ENCODE measurements around the gene RASL12. TPM values are rescaled to one million over a fixed set of nuclear protein-coding genes. Genes with fewer than 3 reads are reported as not detected.

RASL12 gene
- polyA plus RNA-seq (2013, experiment 1 of 2), result 3.3 TPM
- polyA plus RNA-seq (2013, experiment 2 of 2), result 2.9 TPM

- Histone ChIP-seq H2BK120ac (ENCODE audit: low read depth, low read length) (peak within 1 kb of the TSS; percentile 96), H3K4me1 (ENCODE audit: control insufficient read depth, insufficient read depth, low read depth, low read length) (peaks cover 10% of the 10 kb centered on the region), H3K27me3 (ENCODE audit: control insufficient read depth in 1 of 2, insufficient read depth in 1 of 2, low read length in 2 of 2) (peaks cover 43 to 82% of the 10 kb centered on the region in 2 experiments), H2BK12ac (ENCODE audit: low read length in 2 of 2) (peak within 1 kb of the TSS; percentile 85 to 92), H3K18ac (ENCODE audit: low read depth in 1 of 2, low read length in 2 of 2) (peak within 1 kb of the TSS; percentile 75 to 85), H4K8ac (ENCODE audit: low read length) (peak within 1 kb of the TSS; percentile 97), H3K4ac (ENCODE audit: low read depth in 1 of 2, low read length in 2 of 2) (peak within 1 kb of the TSS; percentile 81 to 89), H3K79me1 (replicated peaks; ENCODE audit: low read length, poor library complexity, severe bottlenecking) (no peaks in the 10 kb centered on the region), H3K4me2 (ENCODE audit: low read length, poor library complexity, severe bottlenecking) (peak within 1 kb of the TSS; percentile 54), H3K23ac (ENCODE audit: low read length in 2 of 2) (peak within 1 kb of the TSS; percentile 26 to 80), H2BK5ac (ENCODE audit: low read depth, low read length, poor library complexity, severe bottlenecking) (no peak within 1 kb of the TSS), H3K27ac (ENCODE audit: low read length, poor library complexity, severe bottlenecking) (no peak within 1 kb of the TSS), H3K9ac (ENCODE audit: low read length) (peak within 1 kb of the TSS; percentile 57), H3K4me3 (ENCODE audit: insufficient read depth in 1 of 2, low read depth in 1 of 2, low read length in 2 of 2) (peak within 1 kb of the TSS; percentile 40 to 72), H2AFZ (ENCODE audit: low read depth, low read length) (peak within 1 kb of the TSS; percentile 18), H3K9me3 (ENCODE audit: control insufficient read depth, low read length) (no peaks in the 10 kb centered on the region), H2BK15ac (ENCODE audit: low read depth, poor library complexity, severe bottlenecking) (peak within 1 kb of the TSS; percentile 97), H3K36me3 (ENCODE audit: control insufficient read depth in 1 of 2, insufficient read depth in 2 of 2, low read depth in 1 of 2, low read length in 2 of 2) (no peaks in the 10 kb centered on the region), H4K91ac (ENCODE audit: low read length) (peak within 1 kb of the TSS; percentile 87), H2AK5ac (ENCODE audit: low read length, severe bottlenecking) (no peak within 1 kb of the TSS), H3K14ac (ENCODE audit: low read length in 2 of 2) (peak within 1 kb of the TSS in 1 of 2 experiments; percentile 91)
- no peak for DNase-seq
- WGBS, result 7% methylated on average over 35 of the region's 66 CpGs
Measured at GRCh38 chr15:65067645-65068402, at the start of gene RASL12. Gene RASL12, minus strand, starts transcription at chr15:65067991. Its CDS starts 156 bp downstream, at chr15:65067835.

GRCh38 chr15:65115542-65115941, 47.8 kb upstream of the RASL12 start:
- H3K27me3 ChIP-seq (ENCODE audit: control insufficient read depth in 1 of 2, insufficient read depth in 1 of 2, low read length in 2 of 2), result no peaks in the 10 kb centered on the region
- H3K27ac ChIP-seq (ENCODE audit: low read length, poor library complexity, severe bottlenecking), result no peak overlapping the region
- no peak overlapping the region for H3K9ac ChIP-seq (ENCODE audit: low read length)
- peaks cover 5% of the 10 kb centered on the region for H3K79me1 ChIP-seq (replicated peaks; ENCODE audit: low read length, poor library complexity, severe bottlenecking)
- H2BK120ac ChIP-seq (ENCODE audit: low read depth, low read length), result no peak overlapping the region
- no peak overlapping the region for H3K18ac ChIP-seq (ENCODE audit: low read depth in 1 of 2, low read length in 2 of 2)
- no peak for DNase-seq
- no peak overlapping the region for H2BK15ac ChIP-seq (ENCODE audit: low read depth, poor library complexity, severe bottlenecking)
- no peak overlapping the region for H2BK5ac ChIP-seq (ENCODE audit: low read depth, low read length, poor library complexity, severe bottlenecking)
- no peaks in the 10 kb centered on the region for H3K9me3 ChIP-seq (ENCODE audit: control insufficient read depth, low read length)
- H2AK5ac ChIP-seq (ENCODE audit: low read length, severe bottlenecking), result no peak overlapping the region
- no peak overlapping the region for H3K4me2 ChIP-seq (ENCODE audit: low read length, poor library complexity, severe bottlenecking)
- no peak overlapping the region for H2AFZ ChIP-seq (ENCODE audit: low read depth, low read length)
- H3K36me3 ChIP-seq (ENCODE audit: control insufficient read depth in 1 of 2, insufficient read depth in 2 of 2, low read depth in 1 of 2, low read length in 2 of 2), result peaks cover 24 to 82% of the 10 kb centered on the region in 2 experiments
- no peak overlapping the region for H3K4ac ChIP-seq (ENCODE audit: low read depth in 1 of 2, low read length in 2 of 2)
- no peak overlapping the region for H2BK12ac ChIP-seq (ENCODE audit: low read length in 2 of 2)
- H3K14ac ChIP-seq (ENCODE audit: low read length in 2 of 2), result no peak overlapping the region
- 96% methylated on average over 5 of the region's 5 CpGs for WGBS
- no peak overlapping the region for H3K23ac ChIP-seq (ENCODE audit: low read length in 2 of 2)
- no peak overlapping the region for H3K4me3 ChIP-seq (ENCODE audit: insufficient read depth in 1 of 2, low read depth in 1 of 2, low read length in 2 of 2)
- no peak overlapping the region for H4K8ac ChIP-seq (ENCODE audit: low read length)
- peaks cover 2% of the 10 kb centered on the region for H3K4me1 ChIP-seq (ENCODE audit: control insufficient read depth, insufficient read depth, low read depth, low read length)
- H4K91ac ChIP-seq (ENCODE audit: low read length), result no peak overlapping the region

- H3K27me3 ChIP-seq (ENCODE audit: control insufficient read depth in 1 of 2, insufficient read depth in 1 of 2, low read length in 2 of 2), result no peaks in the 10 kb centered on the region
- no peak within 1 kb of the TSS for H2AK5ac ChIP-seq (ENCODE audit: low read length, severe bottlenecking)
- H3K27ac ChIP-seq (ENCODE audit: low read length, poor library complexity, severe bottlenecking), result no peak within 1 kb of the TSS
- H3K36me3 ChIP-seq (ENCODE audit: control insufficient read depth in 1 of 2, insufficient read depth in 2 of 2, low read depth in 1 of 2, low read length in 2 of 2), result peaks cover 22 to 82% of the 10 kb centered on the region in 2 experiments
- no peak within 1 kb of the TSS for H2BK120ac ChIP-seq (ENCODE audit: low read depth, low read length)
- H3K4me1 ChIP-seq (ENCODE audit: control insufficient read depth, insufficient read depth, low read depth, low read length), result peaks cover 2% of the 10 kb centered on the region
- no peak within 1 kb of the TSS for H2AFZ ChIP-seq (ENCODE audit: low read depth, low read length)
- no peak within 1 kb of the TSS for H2BK12ac ChIP-seq (ENCODE audit: low read length in 2 of 2)
- peaks cover 2% of the 10 kb centered on the region for H3K79me1 ChIP-seq (replicated peaks; ENCODE audit: low read length, poor library complexity, severe bottlenecking)
- no peak within 1 kb of the TSS for H3K23ac ChIP-seq (ENCODE audit: low read length in 2 of 2)
- H3K9ac ChIP-seq (ENCODE audit: low read length), result no peak within 1 kb of the TSS
- DNase-seq, result no peak
- no peak within 1 kb of the TSS for H2BK15ac ChIP-seq (ENCODE audit: low read depth, poor library complexity, severe bottlenecking)
- no peak within 1 kb of the TSS for H3K18ac ChIP-seq (ENCODE audit: low read depth in 1 of 2, low read length in 2 of 2)
- no peak within 1 kb of the TSS for H3K4me2 ChIP-seq (ENCODE audit: low read length, poor library complexity, severe bottlenecking)
- H4K91ac ChIP-seq (ENCODE audit: low read length), result no peak within 1 kb of the TSS
- 100% methylated on average over 1 of the region's 2 CpGs for WGBS
- H4K8ac ChIP-seq (ENCODE audit: low read length), result no peak within 1 kb of the TSS
- no peak within 1 kb of the TSS for H3K4me3 ChIP-seq (ENCODE audit: insufficient read depth in 1 of 2, low read depth in 1 of 2, low read length in 2 of 2)
- no peak within 1 kb of the TSS for H3K14ac ChIP-seq (ENCODE audit: low read length in 2 of 2)
- no peaks in the 10 kb centered on the region for H3K9me3 ChIP-seq (ENCODE audit: control insufficient read depth, low read length)
- no peak within 1 kb of the TSS for H2BK5ac ChIP-seq (ENCODE audit: low read depth, low read length, poor library complexity, severe bottlenecking)
- no peak within 1 kb of the TSS for H3K4ac ChIP-seq (ENCODE audit: low read depth in 1 of 2, low read length in 2 of 2)
Measured at GRCh38 chr15:65115086-65115485, 47.3 kb upstream of the RASL12 start, which contains the start of gene UBAP1L. Gene UBAP1L, minus strand, starts transcription at chr15:65115200. Its CDS starts 8,985 bp downstream, at chr15:65106215.

GRCh38 chr15:65110676-65111292, 43.0 kb upstream of the RASL12 start:
- Histone ChIP-seq H2AFZ (ENCODE audit: low read depth, low read length) (no peak overlapping the region), H3K36me3 (ENCODE audit: control insufficient read depth in 1 of 2, insufficient read depth in 2 of 2, low read depth in 1 of 2, low read length in 2 of 2) (peaks cover 13 to 53% of the 10 kb centered on the region in 2 experiments), H3K27ac (ENCODE audit: low read length, poor library complexity, severe bottlenecking) (no peak overlapping the region), H3K4me3 (ENCODE audit: insufficient read depth in 1 of 2, low read depth in 1 of 2, low read length in 2 of 2) (no peak overlapping the region), H3K18ac (ENCODE audit: low read depth in 1 of 2, low read length in 2 of 2) (no peak overlapping the region), H2BK12ac (ENCODE audit: low read length in 2 of 2) (no peak overlapping the region), H3K27me3 (ENCODE audit: control insufficient read depth in 1 of 2, insufficient read depth in 1 of 2, low read length in 2 of 2) (no peaks in the 10 kb centered on the region), H3K23ac (ENCODE audit: low read length in 2 of 2) (no peak overlapping the region), H2BK15ac (ENCODE audit: low read depth, poor library complexity, severe bottlenecking) (no peak overlapping the region), H2AK5ac (ENCODE audit: low read length, severe bottlenecking) (no peak overlapping the region), H2BK120ac (ENCODE audit: low read depth, low read length) (no peak overlapping the region), H4K91ac (ENCODE audit: low read length) (no peak overlapping the region), H3K14ac (ENCODE audit: low read length in 2 of 2) (no peak overlapping the region), H4K8ac (ENCODE audit: low read length) (peak overlapping the region; percentile 66), H3K9me3 (ENCODE audit: control insufficient read depth, low read length) (no peaks in the 10 kb centered on the region), H3K4ac (ENCODE audit: low read depth in 1 of 2, low read length in 2 of 2) (no peak overlapping the region), H3K4me2 (ENCODE audit: low read length, poor library complexity, severe bottlenecking) (no peak overlapping the region), H3K9ac (ENCODE audit: low read length) (no peak overlapping the region), H3K4me1 (ENCODE audit: control insufficient read depth, insufficient read depth, low read depth, low read length) (peaks cover 2% of the 10 kb centered on the region), H2BK5ac (ENCODE audit: low read depth, low read length, poor library complexity, severe bottlenecking) (no peak overlapping the region), H3K79me1 (replicated peaks; ENCODE audit: low read length, poor library complexity, severe bottlenecking) (peaks cover 1% of the 10 kb centered on the region)
- DNase-seq, result peak; percentile 82
- WGBS, result 28% methylated on average over 3 of the region's 3 CpGs
